Smooth muscle cell of the coronary artery (primary cell): ENCODE data around the gene ARMC7. TPM values are rescaled to one million over a fixed set of nuclear protein-coding genes. Genes with fewer than 3 reads are reported as not detected.

Source experiments
- total RNA-seq: library from RNA; depleted of rRNA; stranded (reverse); fragments of >200 nt; gene quantifications from 2 replicates; pipeline ENCODE4 v1.2.3, GENCODE V29; 2014; ENCODE audit warnings: low replicate concordance

ARMC7 gene
- 2.0 and 2.1 TPM in 2 replicates for total RNA-seq

DNA sequence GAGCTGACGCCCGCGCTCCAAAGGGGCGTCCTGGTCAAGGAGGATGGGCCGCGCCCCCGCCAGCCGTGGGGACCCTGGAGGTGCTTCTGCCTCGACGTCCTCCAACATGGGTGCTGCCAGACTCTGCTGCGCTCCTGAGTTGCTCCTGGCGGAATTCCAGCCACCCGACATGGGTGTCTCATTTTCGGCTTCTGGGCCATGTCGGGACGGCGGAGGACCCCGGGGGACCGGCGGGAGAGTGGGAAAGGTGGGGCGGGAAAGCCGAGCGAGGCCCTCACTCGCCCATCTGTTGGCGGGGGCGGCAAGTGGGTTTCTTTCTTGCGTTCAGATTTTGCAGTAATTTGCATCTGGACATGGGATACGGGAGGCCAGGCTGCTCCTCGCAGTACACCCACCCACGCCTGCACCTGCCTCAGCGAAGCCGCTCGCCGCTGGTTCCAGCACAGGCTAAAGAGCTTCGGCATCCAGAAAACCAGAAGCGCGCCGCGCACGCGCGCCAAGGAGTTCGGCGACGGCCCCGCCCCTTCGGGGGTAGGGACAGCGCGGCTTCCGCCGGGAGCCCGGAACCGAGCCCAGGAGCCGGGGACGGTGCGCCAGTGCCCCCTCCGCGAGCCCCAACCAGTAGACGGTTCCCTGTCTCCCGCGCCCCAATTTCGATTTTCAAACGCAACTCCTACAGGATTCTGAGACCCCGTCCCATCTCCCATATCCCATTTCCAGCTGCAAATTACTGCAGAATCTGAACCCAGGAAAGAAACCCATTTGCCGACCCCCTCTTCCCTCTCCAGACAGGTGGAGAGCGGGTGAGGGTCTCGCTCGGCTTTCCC is at the start of gene ARMC7:
Gene ARMC7, plus strand, starts transcription at position 563 of the 827 bp plus-strand sequence. CDS start 320 bp downstream, outside the sequence.

GRCh38 chr17:75087558-75088453 is 22.0 kb upstream of the ARMC7 start, which contains the start of gene SLC16A5:
Gene SLC16A5 (plus strand): TSS chr17:75087954. CDS start chr17:75093637, 5,683 bp downstream.

GRCh38 chr17:75131278-75132017 is 21.7 kb downstream of the ARMC7 start, which contains the start of gene NT5C:
Gene NT5C (minus strand): TSS chr17:75131742. CDS start chr17:75131707, 35 bp downstream.

GRCh38 chr17:75154195-75155106 is 44.7 kb downstream of the ARMC7 start, which contains the start of gene JPT1:
Gene JPT1 (minus strand): TSS chr17:75154512. CDS start chr17:75154397, 115 bp downstream.

Other genes starting within 250 kb of the ARMC7 start
- 36.2 and 37.7 TPM in 2 replicates for gene FDXR, start 237.0 kb upstream of the ARMC7 start, total RNA-seq
- gene FADS6, start 216.3 kb upstream of the ARMC7 start, total RNA-seq: not detected in 2 replicates
- not detected in 2 replicates for gene USH1G, start 186.7 kb upstream of the ARMC7 start, total RNA-seq
- gene OTOP2, start 185.7 kb upstream of the ARMC7 start, total RNA-seq: not detected in 2 replicates
- not detected in 2 replicates for gene OTOP3, start 174.1 kb upstream of the ARMC7 start, total RNA-seq
- 0.23 and 0.90 TPM in 2 replicates for gene HID1, start 137.2 kb upstream of the ARMC7 start, total RNA-seq
- gene CDR2L, start 122.3 kb upstream of the ARMC7 start, total RNA-seq: 5.4 and 14.8 TPM in 2 replicates
- 17.1 and 27.8 TPM in 2 replicates for gene MRPL58, start 97.3 kb upstream of the ARMC7 start, total RNA-seq
- gene ATP5PD, start 63.0 kb upstream of the ARMC7 start, total RNA-seq: 236 and 296 TPM in 2 replicates
- 10.4 and 26.4 TPM in 2 replicates for gene KCTD2, start 62.7 kb upstream of the ARMC7 start, total RNA-seq
- 0.60 and 2.8 TPM in 2 replicates for gene SLC16A5, start 22.0 kb upstream of the ARMC7 start, total RNA-seq
- gene NT5C, start 21.8 kb downstream of the ARMC7 start, total RNA-seq: 20.4 and 54.6 TPM in 2 replicates
- 16.0 and 107 TPM in 2 replicates for gene JPT1, start 44.5 kb downstream of the ARMC7 start, total RNA-seq
- 148 and 219 TPM in 2 replicates for gene SUMO2, start 73.0 kb downstream of the ARMC7 start, total RNA-seq
- 24.6 and 28.5 TPM in 2 replicates for gene NUP85, start 95.7 kb downstream of the ARMC7 start, total RNA-seq
- 10.5 and 18.5 TPM in 2 replicates for gene GGA3, start 151.6 kb downstream of the ARMC7 start, total RNA-seq
- gene MRPS7, start 151.9 kb downstream of the ARMC7 start, total RNA-seq: 34.2 and 58.6 TPM in 2 replicates
- gene MIF4GD, start 161.3 kb downstream of the ARMC7 start, total RNA-seq: 7.1 and 10.4 TPM in 2 replicates
- gene SLC25A19, start 179.5 kb downstream of the ARMC7 start, total RNA-seq: 4.9 and 5.4 TPM in 2 replicates